GM12891 (cell line): ENCODE data around the gene EML5. TPM values are rescaled to one million over a fixed set of nuclear protein-coding genes. Genes with fewer than 3 reads are reported as not detected.
A peak's percentile ranks its signal among the peaks of the same experiment; 100 is the strongest.

ENCODE experiments used
- DNase-seq: peaks from one replicate; pipeline ENCODE4 v3.0.0; 2011; ENCODE audit warnings: low spot score; ENCODE audit not compliant: insufficient read length
- FAIRE-seq: peaks from 2 replicates; lab custom pipeline; 2011; peaks lifted over from hg19 to GRCh38; lab: Jason Lieb, UNC
- PAX5 ChIP-seq: IDR thresholded peaks from 2 replicates; pipeline ENCODE4 v1.6.1; 2011; ENCODE audit warnings: low read length, moderate library complexity, mild to moderate bottlenecking; ENCODE audit not compliant: insufficient read depth, severe bottlenecking
- POLR2A ChIP-seq: IDR thresholded peaks from 2 replicates; pipeline ENCODE4 v1.6.1; 2011; ENCODE audit warnings: low read depth, low read length, control low read depth
- POLR2AphosphoS5 ChIP-seq: IDR thresholded peaks from 2 replicates; pipeline ENCODE4 v1.6.1; 2011; ENCODE audit warnings: low read depth, low read length, control low read depth
- POU2F2 ChIP-seq: IDR thresholded peaks from 2 replicates; pipeline ENCODE4 v1.6.1; 2011; ENCODE audit warnings: low read depth, mild to moderate bottlenecking, control low read depth, low read length, moderate library complexity
- SPI1 ChIP-seq: IDR thresholded peaks from 2 replicates; pipeline ENCODE4 v1.6.1; 2011; ENCODE audit warnings: low read depth, low read length, control low read depth
- TAF1 ChIP-seq: IDR thresholded peaks from 2 replicates; pipeline ENCODE4 v1.6.1; 2011; ENCODE audit warnings: low read depth, low read length, control low read depth
- polyA plus RNA-seq: library from polyadenylated mRNA; unstranded; fragments of >200 nt; gene quantifications from one replicate; pipeline ENCODE4 v1.2.1, GENCODE V29; 2012; ENCODE audit warnings: low read depth, missing spikeins, inconsistent platforms; ENCODE audit not compliant: missing spikeins

The EML5 gene
- 0.03 TPM for polyA plus RNA-seq

- DNase-seq (peak; percentile 67), FAIRE-seq (peak; percentile 81)
- TF ChIP-seq TAF1 (no peak), PAX5 (no peak), POLR2AphosphoS5 (no peak), POU2F2 (no peak), POLR2A (no peak), SPI1 (no peak)
These were observed at the start of gene EML5 for GRCh38 chr14:88792473-88793258. TSS of gene EML5 (minus strand) at chr14:88792953. CDS start at chr14:88792503, 450 bp downstream.

- FAIRE-seq: no peak
- TF ChIP-seq POLR2A (no peak), SPI1 (no peak)
- DNase-seq: no peak
These were observed 49.7 kb upstream of the EML5 start for GRCh38 chr14:88842414-88842813.

- no peak for FAIRE-seq
- TF ChIP-seq POLR2AphosphoS5: no peak
- TF ChIP-seq POU2F2: no peak
- TF ChIP-seq TAF1: no peak
- TF ChIP-seq PAX5: no peak
- no peak for TF ChIP-seq SPI1
- TF ChIP-seq POLR2A: no peak
- no peak for DNase-seq
These were observed 49.0 kb upstream of the EML5 start for GRCh38 chr14:88841741-88842140.

GRCh38 chr14:88840926-88841325 is 48.2 kb upstream of the EML5 start:
- DNase-seq (no peak), FAIRE-seq (no peak)
- TF ChIP-seq TAF1: no peak
- no peak for TF ChIP-seq POLR2A
- no peak for TF ChIP-seq POLR2AphosphoS5
- no peak for TF ChIP-seq SPI1
- no peak for TF ChIP-seq POU2F2
- TF ChIP-seq PAX5: no peak

- FAIRE-seq: no peak
- no peak for DNase-seq
- no peak for TF ChIP-seq POU2F2
- no peak for TF ChIP-seq POLR2AphosphoS5
- TF ChIP-seq SPI1: no peak
- TF ChIP-seq TAF1: no peak
- TF ChIP-seq PAX5: no peak
- no peak for TF ChIP-seq POLR2A
These were observed 45.3 kb upstream of the EML5 start for GRCh38 chr14:88838015-88838414.

- DNase-seq: no peak
- FAIRE-seq: no peak
- TF ChIP-seq POLR2AphosphoS5: no peak
- no peak for TF ChIP-seq TAF1
- TF ChIP-seq POU2F2: no peak
- no peak for TF ChIP-seq SPI1
- no peak for TF ChIP-seq PAX5
- TF ChIP-seq POLR2A: no peak
These were observed 44.7 kb upstream of the EML5 start for GRCh38 chr14:88837495-88837894.

GRCh38 chr14:88835661-88836060 is 42.9 kb upstream of the EML5 start:
- DNase-seq: no peak
- no peak for FAIRE-seq
- no peak for TF ChIP-seq POU2F2

GRCh38 chr14:88834883-88835431 is 42.2 kb upstream of the EML5 start:
- TF ChIP-seq TAF1: no peak
- no peak for TF ChIP-seq POU2F2
- no peak for TF ChIP-seq SPI1
- TF ChIP-seq PAX5: no peak
- TF ChIP-seq POLR2AphosphoS5: no peak
- no peak for TF ChIP-seq POLR2A
- DNase-seq (no peak), FAIRE-seq (no peak)

GRCh38 chr14:88831284-88831683 is 38.5 kb upstream of the EML5 start:
- no peak for TF ChIP-seq SPI1
- FAIRE-seq (no peak), DNase-seq (no peak)

GRCh38 chr14:88829685-88830302 is 37.0 kb upstream of the EML5 start:
- TF ChIP-seq TAF1 (no peak), POU2F2 (no peak), POLR2AphosphoS5 (no peak), POLR2A (no peak), PAX5 (no peak)
- DNase-seq (no peak), FAIRE-seq (no peak)
